Fibroblast of upper back skin (primary cell): ENCODE measurements around the gene MAGI2.

Source experiments
- DNase-seq: peaks from one replicate; pipeline ENCODE4 v3.0.0-alpha.2; 2013

MAGI2 gene

GRCh38 chr7:79241288-79242060 lies 212.0 kb downstream of the MAGI2 start:
- peak; percentile 93 for DNase-seq

- DNase-seq, result no peak
These were observed 213.1 kb downstream of the MAGI2 start for GRCh38 chr7:79240413-79240812.

- no peak for DNase-seq
These were observed 217.0 kb downstream of the MAGI2 start for GRCh38 chr7:79236352-79237028.

- DNase-seq, result peak; percentile 57
These were observed 226.4 kb downstream of the MAGI2 start for GRCh38 chr7:79227044-79227443.

GRCh38 chr7:79221211-79221610 lies 232.3 kb downstream of the MAGI2 start:
- DNase-seq, result no peak

- DNase-seq, result no peak
These were observed 235.4 kb downstream of the MAGI2 start for GRCh38 chr7:79217976-79218626.

- peak; percentile 17 for DNase-seq
These were observed 236.0 kb downstream of the MAGI2 start for GRCh38 chr7:79217468-79217867.

GRCh38 chr7:79216236-79216635 lies 237.2 kb downstream of the MAGI2 start:
- DNase-seq, result no peak

- DNase-seq, result no peak
These were observed 241.1 kb downstream of the MAGI2 start for GRCh38 chr7:79212334-79212733.

- no peak for DNase-seq
These were observed 241.7 kb downstream of the MAGI2 start for GRCh38 chr7:79211724-79212123.

- DNase-seq, result peak; percentile 42
These were observed 253.5 kb downstream of the MAGI2 start for GRCh38 chr7:79199961-79200360.

GRCh38 chr7:79199266-79199665 lies 254.2 kb downstream of the MAGI2 start:
- no peak for DNase-seq

GRCh38 chr7:79185605-79186004 lies 267.9 kb downstream of the MAGI2 start:
- peak; percentile 10 for DNase-seq

- peak; percentile 95 for DNase-seq
These were observed 271.2 kb downstream of the MAGI2 start for GRCh38 chr7:79182283-79182682.

- peak; percentile 10 for DNase-seq
These were observed 272.9 kb downstream of the MAGI2 start for GRCh38 chr7:79180533-79180932.

- peak; percentile 51 for DNase-seq
These were observed 276.5 kb downstream of the MAGI2 start for GRCh38 chr7:79176859-79177477.

- DNase-seq, result no peak
These were observed 278.1 kb downstream of the MAGI2 start for GRCh38 chr7:79175374-79175773.

GRCh38 chr7:79165225-79165624 lies 288.2 kb downstream of the MAGI2 start:
- no peak for DNase-seq

- no peak for DNase-seq
These were observed 294.3 kb downstream of the MAGI2 start for GRCh38 chr7:79159040-79159664.

- no peak for DNase-seq
These were observed 296.2 kb downstream of the MAGI2 start for GRCh38 chr7:79157281-79157680.

- no peak for DNase-seq
These were observed 303.6 kb downstream of the MAGI2 start for GRCh38 chr7:79149831-79150230.

GRCh38 chr7:79142706-79143105 lies 310.8 kb downstream of the MAGI2 start:
- no peak for DNase-seq

- no peak for DNase-seq
These were observed 312.2 kb downstream of the MAGI2 start for GRCh38 chr7:79141252-79141651.
